ENCODE results near the gene FBRS. TPM values are rescaled to one million over a fixed set of nuclear protein-coding genes. Genes with fewer than 3 reads are reported as not detected.

The FBRS gene
- total and polyA plus RNA-seq, 10 of the 15 experiments (the other 5 are each of a cell fraction or from before 2014, with no cell fraction given): 0.45 to 87.6 (median 14.6) TPM

GRCh38 chr16:30667361-30667905 lies 9.2 kb downstream of the FBRS start (continued):
- TF ChIP-seq USF2 (IDR thresholded peaks at IDR 0.05; ENCODE audit: borderline replicate concordance, low read depth, low read length) (no peak), HDAC6 (IDR thresholded peaks at IDR 0.05; ENCODE audit: unreplicated experiment) (no peak), SIN3A (IDR thresholded peaks at IDR 0.05; ENCODE audit: low read depth, low read length) (no peak), EED (IDR thresholded peaks at IDR 0.05; ENCODE audit: low read depth) (no peak), STAT3 (IDR thresholded peaks at IDR 0.05; ENCODE audit: low read depth, low read length) (no peak), MLLT1 (IDR thresholded peaks at IDR 0.05) (no peak), RAD51 (IDR thresholded peaks at IDR 0.05) (no peak)

GRCh38 chr16:30668393-30668792 lies 10.2 kb downstream of the FBRS start:
- RAD21 ChIA-PET (ENCODE audit: unreplicated experiment): no interaction called here
- Histone ChIP-seq H3K36me3 (ENCODE audit: control insufficient read depth in 2 of 2, insufficient read depth in 2 of 2, low read length in 1 of 2) (peaks cover 18 to 34% of the 10 kb centered on the region in 2 experiments), H3K9ac (ENCODE audit: control insufficient read depth, insufficient read depth, low read length) (no peak overlapping the region), H3K27ac (ENCODE audit: control insufficient read depth, insufficient read depth) (no peak overlapping the region), H3K79me2 (ENCODE audit: control insufficient read depth, insufficient read depth, low read length) (peaks cover 6% of the 10 kb centered on the region), H3K9me3 (replicated peaks; ENCODE audit: control insufficient read depth, insufficient read depth, low read length) (no peaks in the 10 kb centered on the region), H2AFZ (ENCODE audit: control insufficient read depth, low read depth, low read length) (no peak overlapping the region), H3K4me2 (ENCODE audit: control insufficient read depth, insufficient read depth) (no peak overlapping the region), H3K4me3 (no peak overlapping the region), H4K20me1 (ENCODE audit: control insufficient read depth, insufficient read depth) (no peaks in the 10 kb centered on the region), H3K4me1 (ENCODE audit: control insufficient read depth, insufficient read depth, low read length) (no peaks in the 10 kb centered on the region), H3K27me3 (replicated peaks in 1 of 2; ENCODE audit: control insufficient read depth in 2 of 2, insufficient read depth in 2 of 2, low read length in 1 of 2) (no peaks in the 10 kb centered on the region)
- DNase-seq (ENCODE audit: low read depth, low spot score) (no peak), ATAC-seq (no peak), FAIRE-seq (no peak)
- 91% methylated on average over 12 of the region's 12 CpGs for WGBS (ENCODE audit: insufficient coverage, insufficient replicate concordance, low lambda C conversion rate, missing lambda C conversion rate)
- SMC1A ChIA-PET (ENCODE audit: uncharacterized antibody, unreplicated experiment): no interaction called here
- BruUV-seq (replicated peaks): no TSS peak
- in situ Hi-C loops (cut with MboI) (loop anchor here (25.0 kb wide), 1 partner anchor 1219 kb away; no protein-coding TSS in a partner anchor), intact Hi-C loops (cut with micrococcal nuclease; ENCODE audit: unreplicated experiment) (no loop called here)
- POLR2A ChIA-PET: interaction anchor here (0.6 kb wide), 1 partner anchor 21 kb away, joined by 5 read pairs; no protein-coding TSS in a partner anchor
- CTCF ChIA-PET: interaction anchor here (1.2 kb wide), 1 partner anchor 25 kb away, joined by 3 read pairs; no protein-coding TSS in a partner anchor
- TF ChIP-seq ZBTB11 (CRISPR knock-in tag; IDR thresholded peaks at IDR 0.05): no peak
- TF ChIP-seq CEBPZ (IDR thresholded peaks at IDR 0.05; ENCODE audit: low read depth, low read length): no peak
- TF ChIP-seq USF2 (IDR thresholded peaks at IDR 0.05; ENCODE audit: borderline replicate concordance, low read depth, low read length): no peak
- no peak for TF ChIP-seq TCF7 (IDR thresholded peaks at IDR 0.05; ENCODE audit: borderline replicate concordance)
- TF ChIP-seq SRF (IDR thresholded peaks at IDR 0.05; ENCODE audit: low read depth in 2 of 2, low read length in 2 of 2): no peak
- no peak for TF ChIP-seq ESRRA (IDR thresholded peaks at IDR 0.05; ENCODE audit: low read length)
